Memory B cell (primary cell): Measurements from ENCODE around the gene DHRSX.
A peak's percentile ranks its signal among the peaks of the same experiment; 100 is the strongest.
"Not testable (repeated sequence)": the region's sequence is repeated elsewhere in the genome, so short reads cannot be mapped to it uniquely, and the experiment has no call there.

Experiments
- ATAC-seq: fragments of 150-1000 bp; cut with Tn5 transposase; 2 replicates; pipeline ENCODE4 v1.10.0; 2021; ENCODE audit warnings: low read depth, mild to moderate bottlenecking, moderate library complexity
- DNase-seq, 2 donors: peaks; one replicate each; pipeline ENCODE4 v3.0.0; 2022; ENCODE audit warnings: low spot score in 2 of 2
- H3K27ac Mint-ChIP-seq: one replicate; pipeline ENCODE4 v1.8.0; 2022; ENCODE audit warnings: mild to moderate bottlenecking, moderate library complexity, mixed read lengths
- H3K27me3 Mint-ChIP-seq: one replicate; pipeline ENCODE4 v1.8.0; 2022; ENCODE audit warnings: mixed read lengths
- H3K36me3 Mint-ChIP-seq: one replicate; pipeline ENCODE4 v1.8.0; 2022; ENCODE audit warnings: mild to moderate bottlenecking, mixed read lengths
- H3K4me1 Mint-ChIP-seq: one replicate; pipeline ENCODE4 v1.8.0; 2022; ENCODE audit warnings: mixed read lengths
- H3K4me3 Mint-ChIP-seq: one replicate; pipeline ENCODE4 v1.8.0; 2022; ENCODE audit warnings: mild to moderate bottlenecking, moderate library complexity, mixed read lengths
- H3K9me3 Mint-ChIP-seq: one replicate; pipeline ENCODE4 v1.8.0; 2022; ENCODE audit warnings: mixed read lengths

Gene DHRSX

GRCh38 chrX:2243913-2244460 is 256.8 kb downstream of the DHRSX start:
- no peaks in the 10 kb centered on the region for H3K9me3 Mint-ChIP-seq
- peaks cover 6% of the 10 kb centered on the region for H3K4me1 Mint-ChIP-seq
- H3K27ac Mint-ChIP-seq = no peak overlapping the region
- H3K36me3 Mint-ChIP-seq = peaks cover 30% of the 10 kb centered on the region
- H3K4me3 Mint-ChIP-seq = no peak overlapping the region
- ATAC-seq (no peak), DNase-seq (no peak)
- H3K27me3 Mint-ChIP-seq = no peaks in the 10 kb centered on the region

- H3K36me3 Mint-ChIP-seq = peaks cover 25% of the 10 kb centered on the region
- peaks cover 3% of the 10 kb centered on the region for H3K4me1 Mint-ChIP-seq
- H3K9me3 Mint-ChIP-seq = no peaks in the 10 kb centered on the region
- no peak overlapping the region for H3K4me3 Mint-ChIP-seq
- no peaks in the 10 kb centered on the region for H3K27me3 Mint-ChIP-seq
- ATAC-seq (no peak), DNase-seq (no peak)
- no peak overlapping the region for H3K27ac Mint-ChIP-seq
These were observed 257.8 kb downstream of the DHRSX start for GRCh38 chrX:2242980-2243379.

GRCh38 chrX:2242326-2242725 is 258.4 kb downstream of the DHRSX start:
- no peak overlapping the region for H3K4me3 Mint-ChIP-seq
- H3K9me3 Mint-ChIP-seq = no peaks in the 10 kb centered on the region
- DNase-seq = no peak
- H3K27ac Mint-ChIP-seq = no peak overlapping the region
- H3K4me1 Mint-ChIP-seq = peaks cover 3% of the 10 kb centered on the region
- H3K27me3 Mint-ChIP-seq = no peaks in the 10 kb centered on the region
- ATAC-seq = no peak
- H3K36me3 Mint-ChIP-seq = peaks cover 25% of the 10 kb centered on the region

- H3K9me3 Mint-ChIP-seq, H3K27ac Mint-ChIP-seq, H3K27me3 Mint-ChIP-seq, DNase-seq, ATAC-seq, H3K4me3 Mint-ChIP-seq, H3K4me1 Mint-ChIP-seq: not testable (repeated sequence)
- peaks cover 27% of the 10 kb centered on the region for H3K36me3 Mint-ChIP-seq
These were observed 259.3 kb downstream of the DHRSX start for GRCh38 chrX:2241496-2241895.

GRCh38 chrX:2240761-2241160 is 260.0 kb downstream of the DHRSX start:
- H3K4me1 Mint-ChIP-seq, H3K27me3 Mint-ChIP-seq, H3K27ac Mint-ChIP-seq, H3K4me3 Mint-ChIP-seq, H3K9me3 Mint-ChIP-seq, ATAC-seq, DNase-seq: not testable (repeated sequence)
- peaks cover 29% of the 10 kb centered on the region for H3K36me3 Mint-ChIP-seq

- H3K36me3 Mint-ChIP-seq = peaks cover 26% of the 10 kb centered on the region
- no peaks in the 10 kb centered on the region for H3K9me3 Mint-ChIP-seq
- H3K27me3 Mint-ChIP-seq = no peaks in the 10 kb centered on the region
- no peak overlapping the region for H3K27ac Mint-ChIP-seq
- H3K4me1 Mint-ChIP-seq = peaks cover 12% of the 10 kb centered on the region
- ATAC-seq (no peak), DNase-seq (no peak)
- no peak overlapping the region for H3K4me3 Mint-ChIP-seq
These were observed 262.8 kb downstream of the DHRSX start for GRCh38 chrX:2237976-2238375.

GRCh38 chrX:2231570-2232192 is 269.1 kb downstream of the DHRSX start:
- H3K36me3 Mint-ChIP-seq = peaks cover 34% of the 10 kb centered on the region
- no peaks in the 10 kb centered on the region for H3K27me3 Mint-ChIP-seq
- H3K4me1 Mint-ChIP-seq = peaks cover 31% of the 10 kb centered on the region
- H3K4me3 Mint-ChIP-seq = no peak overlapping the region
- no peak for DNase-seq
- H3K9me3 Mint-ChIP-seq = peaks cover 14% of the 10 kb centered on the region
- ATAC-seq = no peak
- peak overlapping the region; percentile 84 for H3K27ac Mint-ChIP-seq

- H3K27ac Mint-ChIP-seq = no peak overlapping the region
- H3K27me3 Mint-ChIP-seq = no peaks in the 10 kb centered on the region
- ATAC-seq (no peak), DNase-seq (no peak)
- H3K4me1 Mint-ChIP-seq = peaks cover 31% of the 10 kb centered on the region
- no peak overlapping the region for H3K4me3 Mint-ChIP-seq
- H3K36me3 Mint-ChIP-seq = peaks cover 35% of the 10 kb centered on the region
- peaks cover 14% of the 10 kb centered on the region for H3K9me3 Mint-ChIP-seq
These were observed 270.3 kb downstream of the DHRSX start for GRCh38 chrX:2230457-2230856.

- Mint-ChIP-seq H3K36me3 (peaks cover 52% of the 10 kb centered on the region), H3K9me3 (peaks cover 22% of the 10 kb centered on the region), H3K4me1 (peaks cover 28% of the 10 kb centered on the region), H3K4me3 (no peak overlapping the region), H3K27me3 (no peaks in the 10 kb centered on the region), H3K27ac (no peak overlapping the region)
- DNase-seq (no peak), ATAC-seq (no peak)
These were observed 272.2 kb downstream of the DHRSX start for GRCh38 chrX:2228536-2228935.

- H3K27me3 Mint-ChIP-seq = no peaks in the 10 kb centered on the region
- no peak for DNase-seq
- H3K27ac Mint-ChIP-seq = peak overlapping the region; percentile 90
- no peak for ATAC-seq
- peaks cover 27% of the 10 kb centered on the region for H3K9me3 Mint-ChIP-seq
- H3K36me3 Mint-ChIP-seq = peaks cover 63% of the 10 kb centered on the region
- peaks cover 21% of the 10 kb centered on the region for H3K4me1 Mint-ChIP-seq
- H3K4me3 Mint-ChIP-seq = no peak overlapping the region
These were observed 273.7 kb downstream of the DHRSX start for GRCh38 chrX:2226906-2227656.

GRCh38 chrX:2226182-2226581 is 274.6 kb downstream of the DHRSX start:
- DNase-seq (no peak), ATAC-seq (no peak)
- no peaks in the 10 kb centered on the region for H3K27me3 Mint-ChIP-seq
- H3K27ac Mint-ChIP-seq = no peak overlapping the region
- H3K9me3 Mint-ChIP-seq = peaks cover 21% of the 10 kb centered on the region
- peaks cover 12% of the 10 kb centered on the region for H3K4me1 Mint-ChIP-seq
- H3K36me3 Mint-ChIP-seq = peaks cover 60% of the 10 kb centered on the region
- no peak overlapping the region for H3K4me3 Mint-ChIP-seq

- Mint-ChIP-seq H3K36me3 (peaks cover 64% of the 10 kb centered on the region), H3K27ac (no peak overlapping the region), H3K27me3 (no peaks in the 10 kb centered on the region), H3K4me1 (peaks cover 11% of the 10 kb centered on the region), H3K4me3 (no peak overlapping the region), H3K9me3 (peaks cover 21% of the 10 kb centered on the region)
- ATAC-seq (no peak), DNase-seq (no peak)
These were observed 276.1 kb downstream of the DHRSX start for GRCh38 chrX:2224597-2225235.

GRCh38 chrX:2224161-2224560 is 276.6 kb downstream of the DHRSX start:
- Mint-ChIP-seq H3K36me3 (peaks cover 62% of the 10 kb centered on the region), H3K27ac (no peak overlapping the region), H3K27me3 (no peaks in the 10 kb centered on the region), H3K4me3 (no peak overlapping the region), H3K9me3 (peaks cover 22% of the 10 kb centered on the region), H3K4me1 (peaks cover 9% of the 10 kb centered on the region)
- DNase-seq = no peak
- ATAC-seq = no peak

GRCh38 chrX:2220829-2221567 is 279.8 kb downstream of the DHRSX start:
- H3K27ac Mint-ChIP-seq = no peak overlapping the region
- no peak for ATAC-seq
- peaks cover 4% of the 10 kb centered on the region for H3K4me1 Mint-ChIP-seq
- peaks cover 22% of the 10 kb centered on the region for H3K9me3 Mint-ChIP-seq
- no peaks in the 10 kb centered on the region for H3K27me3 Mint-ChIP-seq
- no peak for DNase-seq
- no peak overlapping the region for H3K4me3 Mint-ChIP-seq
- peaks cover 66% of the 10 kb centered on the region for H3K36me3 Mint-ChIP-seq
